ENCODE measurements around the gene PDK2. TPM values are rescaled to one million over a fixed set of nuclear protein-coding genes. Genes with fewer than 3 reads are reported as not detected.

The PDK2 gene
- total and polyA plus RNA-seq, 9 of the 15 experiments (the other 6 are each of a cell fraction or from before 2014, with no cell fraction given): 0.03 to 2.5 (median 1.4) TPM

DNA sequence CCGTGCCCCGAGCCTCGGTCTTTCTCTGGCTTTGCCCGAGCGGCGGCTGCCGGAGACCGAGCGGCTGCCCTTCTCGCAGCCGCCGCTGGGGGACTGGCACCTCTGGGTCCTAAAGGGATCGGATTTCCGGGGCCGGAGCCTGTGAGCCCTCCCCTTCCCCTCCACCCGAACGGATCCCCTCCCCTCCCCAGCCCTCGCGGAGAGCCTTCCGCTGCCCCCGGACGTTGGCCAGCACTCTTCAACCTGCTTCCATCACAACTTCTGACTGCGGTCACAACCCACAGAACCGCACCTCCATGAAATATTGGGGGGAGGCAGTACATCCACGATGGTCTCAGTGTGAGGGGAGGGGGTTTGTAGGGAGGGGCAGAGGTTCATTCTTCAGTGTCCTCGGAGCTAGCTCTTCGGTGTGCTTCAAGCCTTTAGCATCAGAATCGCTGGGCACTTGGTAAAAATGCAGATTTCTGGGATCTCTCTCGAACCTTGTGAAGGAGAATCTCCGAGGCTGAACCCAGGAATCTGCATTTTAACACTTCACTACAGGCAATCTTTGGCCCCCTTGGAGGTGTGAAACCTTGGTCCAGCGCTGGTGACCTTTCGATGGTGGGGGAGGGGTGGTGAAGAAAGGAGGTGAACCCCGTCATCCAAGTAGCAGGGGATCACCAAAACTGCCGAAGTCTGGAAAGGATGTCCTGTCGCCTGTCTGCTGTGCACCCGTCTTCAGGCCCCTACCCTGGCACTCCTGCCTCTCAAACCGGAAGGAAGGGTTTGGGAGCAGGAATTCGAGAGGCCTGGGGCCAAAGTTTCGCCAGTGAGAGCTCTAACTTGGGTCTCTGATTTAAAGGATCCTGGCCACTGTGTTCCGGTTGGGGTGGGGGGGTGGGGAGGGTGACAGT, 56.1 kb downstream of the PDK2 start (continued):
- TF ChIP-seq, protein P1, sequence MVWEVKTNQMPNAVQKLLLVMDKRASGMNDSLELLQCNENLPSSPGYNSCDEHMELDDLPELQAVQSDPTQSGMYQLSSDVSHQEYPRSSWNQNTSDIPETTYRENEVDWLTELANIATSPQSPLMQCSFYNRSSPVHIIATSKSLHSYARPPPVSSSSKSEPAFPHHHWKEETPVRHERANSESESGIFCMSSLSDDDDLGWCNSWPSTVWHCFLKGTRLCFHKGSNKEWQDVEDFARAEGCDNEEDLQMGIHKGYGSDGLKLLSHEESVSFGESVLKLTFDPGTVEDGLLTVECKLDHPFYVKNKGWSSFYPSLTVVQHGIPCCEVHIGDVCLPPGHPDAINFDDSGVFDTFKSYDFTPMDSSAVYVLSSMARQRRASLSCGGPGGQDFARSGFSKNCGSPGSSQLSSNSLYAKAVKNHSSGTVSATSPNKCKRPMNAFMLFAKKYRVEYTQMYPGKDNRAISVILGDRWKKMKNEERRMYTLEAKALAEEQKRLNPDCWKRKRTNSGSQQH (CRISPR knock-in tag; IDR thresholded peaks at IDR 0.05): no peak
- TF ChIP-seq, protein P2, sequence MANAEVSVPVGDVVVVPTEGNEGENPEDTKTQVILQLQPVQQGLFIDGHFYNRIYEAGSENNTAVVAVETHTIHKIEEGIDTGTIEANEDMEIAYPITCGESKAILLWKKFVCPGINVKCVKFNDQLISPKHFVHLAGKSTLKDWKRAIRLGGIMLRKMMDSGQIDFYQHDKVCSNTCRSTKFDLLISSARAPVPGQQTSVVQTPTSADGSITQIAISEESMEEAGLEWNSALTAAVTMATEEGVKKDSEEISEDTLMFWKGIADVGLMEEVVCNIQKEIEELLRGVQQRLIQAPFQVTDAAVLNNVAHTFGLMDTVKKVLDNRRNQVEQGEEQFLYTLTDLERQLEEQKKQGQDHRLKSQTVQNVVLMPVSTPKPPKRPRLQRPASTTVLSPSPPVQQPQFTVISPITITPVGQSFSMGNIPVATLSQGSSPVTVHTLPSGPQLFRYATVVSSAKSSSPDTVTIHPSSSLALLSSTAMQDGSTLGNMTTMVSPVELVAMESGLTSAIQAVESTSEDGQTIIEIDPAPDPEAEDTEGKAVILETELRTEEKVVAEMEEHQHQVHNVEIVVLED (CRISPR knock-in tag; IDR thresholded peaks at IDR 0.05): no peak
- TF ChIP-seq POLR2B (IDR thresholded peaks at IDR 0.05; ENCODE audit: low read depth, partially characterized antibody) (peak; percentile 50), TBL1XR1 (IDR thresholded peaks at IDR 0.05; ENCODE audit: low read length in 2 of 2) (peak in 1 of 2 experiments; percentile 21; a peak in 1 of 4 replicates), ZBTB8A (IDR thresholded peaks at IDR 0.05; ENCODE audit: partially characterized antibody) (no peak), MEF2D (tag; conservative IDR thresholded peaks at IDR 0.05; ENCODE audit: low read depth) (no peak), RAD51 (IDR thresholded peaks at IDR 0.05; ENCODE audit: borderline replicate concordance, low read depth) (no peak), ZNF408 (CRISPR knock-in tag; IDR thresholded peaks at IDR 0.05; ENCODE audit: low read depth) (no peak), MTA2 (IDR thresholded peaks at IDR 0.05; ENCODE audit: low read depth) (no peak), SREBF1 (IDR thresholded peaks at IDR 0.05; ENCODE audit: borderline replicate concordance, low read depth, low read length) (no peak), RFX1 (IDR thresholded peaks at IDR 0.05) (no peak), MAFK (IDR thresholded peaks at IDR 0.05; ENCODE audit: low read length) (no peak), NCOA1 (IDR thresholded peaks at IDR 0.05; ENCODE audit: low read depth) (no peak), RAD21 (CRISPR knock-in tag; conservative IDR thresholded peaks at IDR 0.05 in 1 of 2, IDR thresholded peaks at IDR 0.05 in 1 of 2) (no peak), RNF2 (IDR thresholded peaks at IDR 0.05) (peak; percentile 47; the same call in 1 of the 2 replicates), SMARCA5 (IDR thresholded peaks at IDR 0.05) (0 out of 2 replicates have a peak, but pooled peaks have one; percentile 26), ELF1 (tag; IDR thresholded peaks at IDR 0.05) (peak; percentile 79), MXI1 (IDR thresholded peaks at IDR 0.05; ENCODE audit: low read depth, low read length) (no peak), JUNB (CRISPR knock-in tag; conservative IDR thresholded peaks at IDR 0.05) (no peak), CC2D1A (IDR thresholded peaks at IDR 0.05) (peak; percentile 24; the same call in 1 of the 2 replicates), KDM2B (CRISPR knock-in tag; IDR thresholded peaks at IDR 0.05) (no peak), GATAD2A (IDR thresholded peaks at IDR 0.05) (no peak), FOXP1 (CRISPR knock-in tag; IDR thresholded peaks at IDR 0.05) (no peak), WHSC1 (IDR thresholded peaks at IDR 0.05; ENCODE audit: low read length) (no peak), ZNF57 (CRISPR knock-in tag; IDR thresholded peaks at IDR 0.05) (no peak), CBX3 (IDR thresholded peaks at IDR 0.05; ENCODE audit: borderline replicate concordance in 1 of 2, low read length in 2 of 2) (no peak; a peak in 1 of 3 replicates)
- TF ChIP-seq, protein P3, sequence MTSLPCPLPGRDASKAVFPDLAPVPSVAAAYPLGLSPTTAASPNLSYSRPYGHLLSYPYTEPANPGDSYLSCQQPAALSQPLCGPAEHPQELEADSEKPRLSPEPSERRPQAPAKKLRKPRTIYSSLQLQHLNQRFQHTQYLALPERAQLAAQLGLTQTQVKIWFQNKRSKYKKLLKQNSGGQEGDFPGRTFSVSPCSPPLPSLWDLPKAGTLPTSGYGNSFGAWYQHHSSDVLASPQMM (CRISPR knock-in tag; IDR thresholded peaks at IDR 0.05): no peak

Measured in K562 (cell line).